ENCODE data around the gene APOO.

The APOO gene

GRCh38 chrX:23890933-23891332 lies 16.8 kb downstream of the APOO start:
- no peak overlapping the region for H2AFZ ChIP-seq (ENCODE audit: low read length)
- no peaks in the 10 kb centered on the region for H4K20me1 ChIP-seq (ENCODE audit: insufficient read depth, low read length)
- H3K9me3 ChIP-seq (ENCODE audit: low read length), result no peaks in the 10 kb centered on the region
- H3K36me3 ChIP-seq (ENCODE audit: insufficient read depth, low read length), result no peaks in the 10 kb centered on the region
- no peak overlapping the region for H3K4me3 ChIP-seq (ENCODE audit: low read depth, low read length, poor library complexity, severe bottlenecking)
- H3K9me2 ChIP-seq (ENCODE audit: low read depth, low read length), result no peaks in the 10 kb centered on the region
- peaks cover 9% of the 10 kb centered on the region for H3K4me1 ChIP-seq (ENCODE audit: insufficient read depth, low read length, severe bottlenecking)
- no peak overlapping the region for H3K27ac ChIP-seq (ENCODE audit: low read depth, low read length, poor library complexity, severe bottlenecking)
- no peaks in the 10 kb centered on the region for H3F3A ChIP-seq (ENCODE audit: insufficient read depth, low read length)
- H3K9ac ChIP-seq (ENCODE audit: low read length), result no peak overlapping the region
- no peak overlapping the region for H3K4me2 ChIP-seq (ENCODE audit: low read length)
- no peaks in the 10 kb centered on the region for H3K27me3 ChIP-seq (ENCODE audit: insufficient read depth, low read length)
- TF ChIP-seq, protein P1, sequence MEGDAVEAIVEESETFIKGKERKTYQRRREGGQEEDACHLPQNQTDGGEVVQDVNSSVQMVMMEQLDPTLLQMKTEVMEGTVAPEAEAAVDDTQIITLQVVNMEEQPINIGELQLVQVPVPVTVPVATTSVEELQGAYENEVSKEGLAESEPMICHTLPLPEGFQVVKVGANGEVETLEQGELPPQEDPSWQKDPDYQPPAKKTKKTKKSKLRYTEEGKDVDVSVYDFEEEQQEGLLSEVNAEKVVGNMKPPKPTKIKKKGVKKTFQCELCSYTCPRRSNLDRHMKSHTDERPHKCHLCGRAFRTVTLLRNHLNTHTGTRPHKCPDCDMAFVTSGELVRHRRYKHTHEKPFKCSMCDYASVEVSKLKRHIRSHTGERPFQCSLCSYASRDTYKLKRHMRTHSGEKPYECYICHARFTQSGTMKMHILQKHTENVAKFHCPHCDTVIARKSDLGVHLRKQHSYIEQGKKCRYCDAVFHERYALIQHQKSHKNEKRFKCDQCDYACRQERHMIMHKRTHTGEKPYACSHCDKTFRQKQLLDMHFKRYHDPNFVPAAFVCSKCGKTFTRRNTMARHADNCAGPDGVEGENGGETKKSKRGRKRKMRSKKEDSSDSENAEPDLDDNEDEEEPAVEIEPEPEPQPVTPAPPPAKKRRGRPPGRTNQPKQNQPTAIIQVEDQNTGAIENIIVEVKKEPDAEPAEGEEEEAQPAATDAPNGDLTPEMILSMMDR (IDR thresholded peaks at IDR 0.05; ENCODE audit: low read length), result no peak
- TF ChIP-seq EZH2 (IDR thresholded peaks at IDR 0.05; ENCODE audit: borderline replicate concordance, low read length), result no peak
- no peaks in the 10 kb centered on the region for H3K79me2 ChIP-seq (ENCODE audit: insufficient read depth, low read length)

- Histone ChIP-seq H3K4me2 (ENCODE audit: low read length) (no peak overlapping the region; the same call in 1 of the 2 replicates), H2AFZ (ENCODE audit: low read length) (no peak overlapping the region), H4K20me1 (ENCODE audit: insufficient read depth, low read length) (no peaks in the 10 kb centered on the region), H3F3A (ENCODE audit: insufficient read depth, low read length) (no peaks in the 10 kb centered on the region), H3K9ac (ENCODE audit: low read length) (no peak overlapping the region), H3K36me3 (ENCODE audit: insufficient read depth, low read length) (no peaks in the 10 kb centered on the region), H3K4me3 (ENCODE audit: low read depth, low read length, poor library complexity, severe bottlenecking) (no peak overlapping the region), H3K27me3 (ENCODE audit: insufficient read depth, low read length) (no peaks in the 10 kb centered on the region), H3K27ac (ENCODE audit: low read depth, low read length, poor library complexity, severe bottlenecking) (no peak overlapping the region), H3K9me3 (ENCODE audit: low read length) (no peaks in the 10 kb centered on the region), H3K9me2 (ENCODE audit: low read depth, low read length) (no peaks in the 10 kb centered on the region), H3K4me1 (ENCODE audit: insufficient read depth, low read length, severe bottlenecking) (peaks cover 11% of the 10 kb centered on the region), H3K79me2 (ENCODE audit: insufficient read depth, low read length) (no peaks in the 10 kb centered on the region)
- TF ChIP-seq, protein P1 (IDR thresholded peaks at IDR 0.05; ENCODE audit: low read length), result no peak
- no peak for TF ChIP-seq EZH2 (IDR thresholded peaks at IDR 0.05; ENCODE audit: borderline replicate concordance, low read length)
These were observed 18.7 kb downstream of the APOO start for GRCh38 chrX:23888887-23889501.

DNA sequence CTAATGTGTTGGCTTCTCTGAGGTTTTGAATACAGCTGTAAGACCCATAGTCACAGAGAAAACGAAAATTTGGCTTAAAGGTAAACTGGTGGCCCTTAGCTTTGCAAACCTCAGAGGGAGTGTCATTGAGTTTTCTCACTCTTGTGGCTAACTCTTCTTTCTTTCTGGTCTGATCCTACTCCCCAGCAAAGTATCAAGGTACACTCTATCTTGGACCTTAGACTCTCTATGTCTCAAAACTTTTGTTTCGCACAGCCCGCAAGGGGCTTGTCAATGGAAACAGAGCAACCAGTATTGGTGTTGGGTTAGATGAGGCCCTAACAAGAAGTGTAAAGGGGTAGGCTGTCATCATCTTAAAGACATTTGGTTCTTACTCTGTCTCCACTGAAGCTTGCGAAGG lies 19.8 kb downstream of the APOO start:
- peaks cover 21% of the 10 kb centered on the region for H3K4me1 ChIP-seq (ENCODE audit: insufficient read depth, low read length, severe bottlenecking)
- H3K27ac ChIP-seq (ENCODE audit: low read depth, low read length, poor library complexity, severe bottlenecking), result no peak overlapping the region
- no peaks in the 10 kb centered on the region for H4K20me1 ChIP-seq (ENCODE audit: insufficient read depth, low read length)

More for the DNA sequence above, 19.8 kb downstream of the APOO start:
- TF ChIP-seq, protein P1 (IDR thresholded peaks at IDR 0.05; ENCODE audit: low read length), result no peak
- TF ChIP-seq EZH2 (IDR thresholded peaks at IDR 0.05; ENCODE audit: borderline replicate concordance, low read length), result no peak
- Histone ChIP-seq H3K4me2 (ENCODE audit: low read length) (no peak overlapping the region), H3K4me3 (ENCODE audit: low read depth, low read length, poor library complexity, severe bottlenecking) (no peak overlapping the region), H3K9ac (ENCODE audit: low read length) (no peak overlapping the region), H2AFZ (ENCODE audit: low read length) (no peak overlapping the region), H3K36me3 (ENCODE audit: insufficient read depth, low read length) (no peaks in the 10 kb centered on the region), H3K27me3 (ENCODE audit: insufficient read depth, low read length) (no peaks in the 10 kb centered on the region), H3K79me2 (ENCODE audit: insufficient read depth, low read length) (no peaks in the 10 kb centered on the region), H3F3A (ENCODE audit: insufficient read depth, low read length) (no peaks in the 10 kb centered on the region), H3K9me3 (ENCODE audit: low read length) (no peaks in the 10 kb centered on the region), H3K9me2 (ENCODE audit: low read depth, low read length) (no peaks in the 10 kb centered on the region)

All from OCI-LY1 (cell line).